B cell (primary cell): ENCODE data around the gene KCNMB3. TPM values are rescaled to one million over a fixed set of nuclear protein-coding genes. Genes with fewer than 3 reads are reported as not detected.

Experiments
- ATAC-seq: fragments of 200-7000 bp; cut with Tn5 transposase; one replicate; pipeline ENCODE4 v1.10.0; 2021; ENCODE audit warnings: low read depth, mild to moderate bottlenecking, moderate number of reproducible peaks, moderate library complexity
- CTCF ChIA-PET: fragments of 350-600 bp; sonication (Branson Sonifier 250); formaldehyde crosslinking; loops from one replicate; lab custom pipeline; 2021; ENCODE audit warnings: antibody characterized with exemption, inconsistent platforms; lab: Charles Lee
- POLR2A ChIA-PET: fragments of 350-600 bp; sonication (Branson Sonifier 250); formaldehyde crosslinking; loops from one replicate; lab custom pipeline; 2021; ENCODE audit warnings: antibody characterized with exemption; lab: Charles Lee
- DNase-seq: peaks from one replicate; pipeline ENCODE4 v3.0.0; 2013
- H2AFZ ChIP-seq: 2 replicates; pipeline ENCODE4 v1.6.1; 2012; ENCODE audit warnings: mild to moderate bottlenecking, low read depth, low read length; ENCODE audit not compliant: insufficient read depth, poor library complexity, severe bottlenecking
- H3K27ac ChIP-seq, 2 donors: 1 replicate in 1 of 2; 2 replicates in 1 of 2; pipeline ENCODE4 v1.5.1; 2012 to 2013; ENCODE audit warnings: low read length in 2 of 2, mild to moderate bottlenecking in 2 of 2, moderate library complexity in 1 of 2
- H3K27me3 ChIP-seq, 4 experiments: fragments of 200-600 bp in 1 of 4; sonication (generic) in 1 of 4; replicated peaks in 1 of 4; 1 replicate in 2 of 4; 2 replicates in 2 of 4; pipeline versions ENCODE4 v1.6.1 to v1.7.0; 2013 to 2016; ENCODE audit warnings: low read length in 3 of 4, mild to moderate bottlenecking in 2 of 4, mixed read lengths in 1 of 4, moderate library complexity in 1 of 4; ENCODE audit not compliant: insufficient read depth in 4 of 4, control insufficient read depth in 3 of 4; ENCODE audit errors: control extremely low read depth in 1 of 4
- H3K36me3 ChIP-seq, 2 experiments: replicated peaks in 1 of 2; 1 replicate in 1 of 2; 2 replicates in 1 of 2; pipeline versions ENCODE4 v1.6.1 to v1.7.1; 2013; ENCODE audit warnings: low read length in 1 of 2; ENCODE audit not compliant: insufficient read depth in 2 of 2, control insufficient read depth in 1 of 2; ENCODE audit errors: control extremely low read depth in 1 of 2, extremely low read depth in 1 of 2
- H3K4me1 ChIP-seq, 2 donors: fragments of 200-600 bp in 1 of 2; sonication (generic) in 1 of 2; 1 replicate in 1 of 2; 2 replicates in 1 of 2; pipeline versions ENCODE4 v1.5.1 to v1.6.1; 2013 to 2017; ENCODE audit warnings: low read length in 2 of 2; ENCODE audit not compliant: control insufficient read depth in 2 of 2, insufficient read depth in 2 of 2
- H3K4me2 ChIP-seq: replicated peaks from 2 replicates; pipeline ENCODE3; 2012; ENCODE audit warnings: mild to moderate bottlenecking, low read depth, low read length; ENCODE audit not compliant: poor library complexity, severe bottlenecking
- H3K4me3 ChIP-seq, 5 experiments: fragments of 200-600 bp in 1 of 5; sonication (generic) in 1 of 5; 1 replicate in 3 of 5; 2 replicates in 2 of 5; pipeline versions ENCODE4 v1.5.1 to v1.7.0; 2011 to 2016; ENCODE audit warnings: low read length in 4 of 5, mild to moderate bottlenecking in 4 of 5, low read depth in 2 of 5, control low read depth in 1 of 5, moderate library complexity in 1 of 5; ENCODE audit not compliant: insufficient read depth in 1 of 5; ENCODE audit errors: control extremely low read depth in 1 of 5, extremely low read depth in 1 of 5
- H3K79me2 ChIP-seq: fragments of 200-600 bp; sonication (generic); one replicate; pipeline ENCODE4 v1.6.0; 2016; ENCODE audit warnings: low read length; ENCODE audit not compliant: control insufficient read depth, insufficient read depth
- H3K9ac ChIP-seq: fragments of 200-600 bp; sonication (generic); 2 replicates; pipeline ENCODE4 v1.6.1; 2017; ENCODE audit warnings: mild to moderate bottlenecking, low read length, moderate library complexity
- H3K9me3 ChIP-seq, 3 donors: one replicate each; pipeline versions ENCODE4 v1.6.1 to v1.7.1; 2013; ENCODE audit warnings: low read length in 2 of 3; ENCODE audit not compliant: control insufficient read depth in 2 of 3, insufficient read depth in 1 of 3; ENCODE audit errors: control extremely low read depth in 1 of 3
- H4K20me1 ChIP-seq: 2 replicates; pipeline ENCODE4 v1.6.0; 2012; ENCODE audit warnings: mild to moderate bottlenecking, low read length; ENCODE audit not compliant: insufficient read depth, control insufficient read depth, poor library complexity, severe bottlenecking
- H3K27ac Mint-ChIP-seq: one replicate; pipeline ENCODE4 v1.8.0; 2021; ENCODE audit warnings: mixed read lengths
- H3K27me3 Mint-ChIP-seq: one replicate; pipeline ENCODE4 v1.8.0; 2021; ENCODE audit warnings: mixed read lengths
- H3K4me1 Mint-ChIP-seq: one replicate; pipeline ENCODE4 v1.8.0; 2021; ENCODE audit warnings: mixed read lengths
- H3K4me3 Mint-ChIP-seq: one replicate; pipeline ENCODE4 v1.8.0; 2021; ENCODE audit warnings: mixed read lengths
- H3K9me3 Mint-ChIP-seq: one replicate; pipeline ENCODE4 v1.8.0; 2022; ENCODE audit warnings: mixed read lengths; ENCODE audit not compliant: insufficient read depth
- CTCF ChIP-seq: fragments of 200-600 bp; IDR thresholded peaks from one replicate; pipeline ENCODE4 v1.8.0; 2022; ENCODE audit warnings: antibody characterized with exemption, mild to moderate bottlenecking
- EZH2 ChIP-seq: IDR thresholded peaks from 2 replicates; pipeline ENCODE4 v1.6.1; 2012; ENCODE audit warnings: borderline replicate concordance, low read depth, mild to moderate bottlenecking, moderate library complexity, low read length; ENCODE audit not compliant: insufficient read depth, poor library complexity, severe bottlenecking
- WGBS: methylation state at CpG from one replicate; pipeline ENCODE4 v1.1.5; 2013; ENCODE audit warnings: missing lambda C conversion rate; ENCODE audit not compliant: insufficient coverage; 5-methylcytosine and 5-hydroxymethylcytosine counted together
- intact Hi-C: fragments of 100-400 bp; cut with micrococcal nuclease; formaldehyde crosslinking; loops from one replicate; pipeline ENCODE4 v1.10.0; 2022
- polyA plus RNA-seq: library from polyadenylated mRNA; depleted of rRNA; stranded (reverse); fragments of >200 nt; gene quantifications from 2 replicates; pipeline ENCODE4 v1.2.3, GENCODE V29; 2012
- total RNA-seq, 2 donors: library from RNA; stranded (reverse); fragments of 120-200 nt in 1 of 2; gene quantifications; 1 replicate in 1 of 2; 2 replicates in 1 of 2; pipeline versions ENCODE4 v1.2.3 to v1.2.4, GENCODE V29; 2013 to 2022

KCNMB3 gene
- total and polyA plus RNA-seq, 2 donors (not counting 1 experiment from before 2014, with no cell fraction given): 3.5 to 5.7 TPM

GRCh38 chr3:179256813-179257212 lies 5.9 kb upstream of the KCNMB3 start:
- CTCF ChIA-PET: no interaction called here
- DNase-seq: no peak
- H3K27me3 ChIP-seq: no peaks in the 10 kb centered on the region
- no peak overlapping the region for H3K9ac ChIP-seq
- Mint-ChIP-seq H3K4me3 (no peak overlapping the region), H3K27ac (no peak overlapping the region), H3K9me3 (peaks cover 12% of the 10 kb centered on the region), H3K4me1 (peaks cover 32% of the 10 kb centered on the region), H3K27me3 (no peaks in the 10 kb centered on the region)
- H3K4me2 ChIP-seq: no peak overlapping the region
- intact Hi-C loops: no loop called here
- peaks cover 3 to 7% of the 10 kb centered on the region in 2 donors for H3K4me1 ChIP-seq
- H2AFZ ChIP-seq: no peak overlapping the region
- H3K27ac ChIP-seq: no peak overlapping the region
- H3K9me3 ChIP-seq: peaks cover 0 to 13% (median 0%) of the 10 kb centered on the region in 3 donors
- ATAC-seq: no peak
- TF ChIP-seq EZH2 (no peak), CTCF (no peak)
- no peaks in the 10 kb centered on the region for H3K36me3 ChIP-seq
- H3K79me2 ChIP-seq: no peaks in the 10 kb centered on the region
- no peak overlapping the region for H3K4me3 ChIP-seq
- WGBS: no CpG with 5 or more reads among the region's 2 CpGs
- no peaks in the 10 kb centered on the region for H4K20me1 ChIP-seq
- POLR2A ChIA-PET: no interaction called here

GRCh38 chr3:179247289-179248015 lies 3.5 kb downstream of the KCNMB3 start:
- ATAC-seq (no peak), DNase-seq (no peak)
- no peak overlapping the region for H3K4me3 ChIP-seq
- Mint-ChIP-seq H3K9me3 (no peaks in the 10 kb centered on the region), H3K4me3 (no peak overlapping the region), H3K27me3 (no peaks in the 10 kb centered on the region), H3K27ac (no peak overlapping the region), H3K4me1 (no peaks in the 10 kb centered on the region)
- peaks cover 0 to 3% of the 10 kb centered on the region in 2 experiments for H3K36me3 ChIP-seq
- no peak for TF ChIP-seq EZH2
- no peak for TF ChIP-seq CTCF
- no peaks in the 10 kb centered on the region for H3K9me3 ChIP-seq
- WGBS: no CpG with 5 or more reads among the region's 3 CpGs
- no peak overlapping the region for H3K27ac ChIP-seq
- no peaks in the 10 kb centered on the region for H3K4me1 ChIP-seq
- ChIA-PET CTCF (no interaction called here), POLR2A (no interaction called here)
- intact Hi-C loops: no loop called here
- H3K4me2 ChIP-seq: no peak overlapping the region
- H3K9ac ChIP-seq: no peak overlapping the region
- H3K79me2 ChIP-seq: no peaks in the 10 kb centered on the region
- H4K20me1 ChIP-seq: no peaks in the 10 kb centered on the region
- no peak overlapping the region for H2AFZ ChIP-seq
- no peaks in the 10 kb centered on the region for H3K27me3 ChIP-seq
